ENCODE data around the gene PLOD1. TPM values are rescaled to one million over a fixed set of nuclear protein-coding genes. Genes with fewer than 3 reads are reported as not detected.
A peak's percentile ranks its signal among the peaks of the same experiment; 100 is the strongest.
"Not testable (repeated sequence)": the region's sequence is repeated elsewhere in the genome, so short reads cannot be mapped to it uniquely, and the experiment has no call there.

The PLOD1 gene
- total RNA-seq, 4 donors from 2014 or later, result 23.9 to 66.5 (median 54.8) TPM

DNA sequence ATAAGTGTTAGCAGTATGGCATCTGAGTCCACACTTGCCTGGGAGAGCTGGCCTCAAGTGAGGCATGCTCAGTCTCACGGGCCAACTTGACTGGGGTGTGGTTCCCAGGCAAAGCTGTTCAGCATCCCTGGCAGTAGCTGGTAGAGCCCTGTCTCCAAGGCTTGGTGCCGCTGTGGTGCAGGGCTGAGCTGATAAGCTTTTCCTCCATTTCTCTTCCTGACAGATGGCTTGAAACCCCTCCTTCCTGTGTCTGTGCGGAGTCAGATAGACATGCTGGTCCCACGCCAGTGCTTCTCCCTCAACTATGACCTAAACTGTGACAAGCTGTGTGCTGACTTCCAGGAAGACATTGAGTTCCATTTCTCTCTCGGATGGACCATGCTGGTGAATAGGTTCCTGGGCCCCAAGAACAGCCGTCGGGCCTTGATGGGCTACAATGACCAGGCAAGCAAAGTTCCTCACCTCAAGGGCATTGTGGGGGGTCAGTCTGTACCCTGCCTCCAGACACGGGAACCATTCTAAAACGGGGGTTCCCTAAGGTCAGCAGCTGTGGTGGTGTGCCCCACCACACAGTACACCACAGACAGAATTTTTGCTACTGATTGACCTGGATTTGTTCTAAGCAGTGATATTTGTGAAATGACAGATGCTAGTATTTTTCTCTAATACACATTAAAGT, 71.1 kb downstream of the PLOD1 start:
- no peak for TF ChIP-seq POLR2A (IDR thresholded peaks at IDR 0.05)
- TF ChIP-seq, protein P1, sequence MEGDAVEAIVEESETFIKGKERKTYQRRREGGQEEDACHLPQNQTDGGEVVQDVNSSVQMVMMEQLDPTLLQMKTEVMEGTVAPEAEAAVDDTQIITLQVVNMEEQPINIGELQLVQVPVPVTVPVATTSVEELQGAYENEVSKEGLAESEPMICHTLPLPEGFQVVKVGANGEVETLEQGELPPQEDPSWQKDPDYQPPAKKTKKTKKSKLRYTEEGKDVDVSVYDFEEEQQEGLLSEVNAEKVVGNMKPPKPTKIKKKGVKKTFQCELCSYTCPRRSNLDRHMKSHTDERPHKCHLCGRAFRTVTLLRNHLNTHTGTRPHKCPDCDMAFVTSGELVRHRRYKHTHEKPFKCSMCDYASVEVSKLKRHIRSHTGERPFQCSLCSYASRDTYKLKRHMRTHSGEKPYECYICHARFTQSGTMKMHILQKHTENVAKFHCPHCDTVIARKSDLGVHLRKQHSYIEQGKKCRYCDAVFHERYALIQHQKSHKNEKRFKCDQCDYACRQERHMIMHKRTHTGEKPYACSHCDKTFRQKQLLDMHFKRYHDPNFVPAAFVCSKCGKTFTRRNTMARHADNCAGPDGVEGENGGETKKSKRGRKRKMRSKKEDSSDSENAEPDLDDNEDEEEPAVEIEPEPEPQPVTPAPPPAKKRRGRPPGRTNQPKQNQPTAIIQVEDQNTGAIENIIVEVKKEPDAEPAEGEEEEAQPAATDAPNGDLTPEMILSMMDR (IDR thresholded peaks at IDR 0.05 in 4 of 5, conservative IDR thresholded peaks at IDR 0.05 in 1 of 5), result no peak

DNA sequence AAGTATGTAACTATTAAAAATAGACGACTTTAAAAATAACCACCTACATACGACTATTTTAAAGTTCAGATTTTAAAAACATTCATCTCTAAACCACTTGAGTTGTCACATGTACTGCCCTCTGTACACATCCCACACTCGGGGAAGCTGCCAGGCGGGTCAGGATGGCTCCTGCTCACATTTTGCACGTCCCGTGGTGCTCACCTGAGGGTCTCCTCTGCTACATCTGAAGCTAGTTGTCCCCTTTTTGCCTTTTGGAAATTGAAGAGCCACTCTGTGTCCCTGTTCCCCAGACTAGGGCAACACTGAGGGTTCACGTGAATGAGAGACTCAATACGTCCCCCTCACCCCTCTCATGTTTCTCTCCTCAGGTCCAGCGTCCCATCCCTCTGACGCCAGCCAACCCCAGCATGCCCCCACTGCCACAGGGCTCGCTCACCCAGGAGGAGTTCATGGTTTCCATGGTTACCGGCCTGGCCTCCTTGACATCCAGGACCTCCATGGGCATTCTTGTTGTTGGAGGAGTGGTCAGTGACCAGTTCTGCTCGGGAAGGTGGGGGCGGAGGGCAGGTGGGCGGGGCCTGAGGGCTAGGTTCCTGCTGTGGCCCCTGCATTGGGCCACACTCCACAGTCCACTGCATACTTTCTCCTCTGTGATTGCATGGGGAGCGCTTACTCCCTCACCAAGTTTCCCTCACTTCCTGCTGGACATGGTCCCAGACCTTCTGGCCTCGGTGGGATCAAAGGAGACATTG, 71.8 kb downstream of the PLOD1 start:
- H3K27ac ChIP-seq, result no peak overlapping the region
- no peaks in the 10 kb centered on the region for H3K4me1 ChIP-seq
- no peak for DNase-seq
- peaks cover 10 to 87% of the 10 kb centered on the region in 2 donors for H3K36me3 ChIP-seq
- no peak overlapping the region for H3K4me3 ChIP-seq
- H3K27me3 ChIP-seq, result no peaks in the 10 kb centered on the region
- no peaks in the 10 kb centered on the region for H3K9me3 ChIP-seq
- TF ChIP-seq POLR2A (IDR thresholded peaks at IDR 0.05), result no peak
- TF ChIP-seq, protein P1 (IDR thresholded peaks at IDR 0.05 in 4 of 5, conservative IDR thresholded peaks at IDR 0.05 in 1 of 5), result no peak
- ATAC-seq, result no peak
- in situ Hi-C loops (cut with MboI; ENCODE audit: low sequenced_read_pairs in 4 of 4) (no loop called here), intact Hi-C loops (cut with DNase I; ENCODE audit: low total_unique reads) (no loop called here)

More for the DNA sequence above, 71.1 kb downstream of the PLOD1 start:
- intact Hi-C loops (cut with DNase I; ENCODE audit: low total_unique reads) (no loop called here), in situ Hi-C loops (cut with MboI; ENCODE audit: low sequenced_read_pairs in 4 of 4) (no loop called here)
- H3K4me1 ChIP-seq, result no peaks in the 10 kb centered on the region
- no peak for ATAC-seq
- no peaks in the 10 kb centered on the region for H3K9me3 ChIP-seq
- H3K4me3 ChIP-seq, result no peak overlapping the region
- no peak for DNase-seq
- H3K36me3 ChIP-seq, result peaks cover 10 to 87% of the 10 kb centered on the region in 2 donors
- H3K27me3 ChIP-seq, result no peaks in the 10 kb centered on the region
- peak overlapping the region in 3 of 4 donors; percentile 22 to 44 (median 37) for H3K27ac ChIP-seq

DNA sequence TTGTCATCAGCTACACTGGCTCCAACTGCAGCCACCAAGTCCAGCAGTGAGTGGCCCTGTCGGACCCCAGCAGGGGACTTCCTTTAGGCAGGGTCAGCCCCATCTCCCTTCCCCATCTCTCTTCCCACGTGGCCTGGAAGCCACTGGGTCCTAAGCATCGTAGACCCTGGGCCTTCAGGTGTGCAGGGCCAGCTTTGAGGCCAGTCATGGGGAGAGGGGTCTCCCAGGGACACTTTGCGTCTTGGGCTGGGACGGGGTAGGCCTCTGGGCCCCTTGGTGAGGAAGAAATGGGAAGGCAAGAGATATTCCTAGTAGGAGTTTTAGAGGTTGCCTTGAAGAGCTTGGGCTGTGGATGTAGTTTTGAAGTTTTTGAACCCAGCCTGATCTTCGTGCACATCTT, 72.7 kb downstream of the PLOD1 start:
- DNase-seq (no peak), ATAC-seq (no peak)
- Histone ChIP-seq H3K4me1 (peaks cover under 1 to 2% of the 10 kb centered on the region in 2 donors), H3K4me3 (no peak overlapping the region), H3K27ac (no peak overlapping the region), H3K9me3 (no peaks in the 10 kb centered on the region), H3K27me3 (no peaks in the 10 kb centered on the region), H3K36me3 (peaks cover 7 to 87% of the 10 kb centered on the region in 2 donors)
- intact Hi-C loops (cut with DNase I; ENCODE audit: low total_unique reads), result no loop called here
- in situ Hi-C loops (cut with MboI; ENCODE audit: low sequenced_read_pairs in 4 of 4), result no loop called here
- no peak for TF ChIP-seq POLR2A (IDR thresholded peaks at IDR 0.05)
- TF ChIP-seq, protein P1 (IDR thresholded peaks at IDR 0.05 in 4 of 5, conservative IDR thresholded peaks at IDR 0.05 in 1 of 5), result no peak

DNA sequence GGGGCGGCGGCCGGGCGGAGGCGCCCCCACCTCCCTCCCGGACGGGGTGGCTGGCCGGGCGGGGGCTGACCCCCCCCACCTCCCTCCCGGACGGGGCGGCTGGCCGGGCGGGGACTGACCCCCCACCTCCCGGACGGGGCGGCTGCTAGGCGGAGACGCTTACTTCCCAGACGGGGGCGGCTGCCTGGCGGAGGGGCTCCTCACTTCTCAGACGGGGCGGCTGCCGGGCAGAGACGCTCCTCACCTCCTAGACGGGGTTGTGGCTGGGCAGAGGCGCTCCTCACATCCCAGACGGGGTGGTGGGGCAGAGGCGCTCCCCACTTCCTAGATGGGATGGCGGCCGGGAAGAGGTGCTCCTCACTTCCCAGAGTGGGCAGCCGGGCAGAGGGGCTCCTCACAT, 73.8 kb downstream of the PLOD1 start:
- Histone ChIP-seq H3K4me1 (peaks cover 12 to 13% of the 10 kb centered on the region in 2 donors), H3K36me3 (peaks cover 7 to 76% of the 10 kb centered on the region in 2 donors)
- H3K27me3 ChIP-seq; in situ Hi-C loops (cut with MboI; ENCODE audit: low sequenced_read_pairs in 4 of 4); H3K4me3 ChIP-seq; H3K9me3 ChIP-seq; ATAC-seq; intact Hi-C loops (cut with DNase I; ENCODE audit: low total_unique reads); DNase-seq; H3K27ac ChIP-seq: not testable (repeated sequence)

DNA sequence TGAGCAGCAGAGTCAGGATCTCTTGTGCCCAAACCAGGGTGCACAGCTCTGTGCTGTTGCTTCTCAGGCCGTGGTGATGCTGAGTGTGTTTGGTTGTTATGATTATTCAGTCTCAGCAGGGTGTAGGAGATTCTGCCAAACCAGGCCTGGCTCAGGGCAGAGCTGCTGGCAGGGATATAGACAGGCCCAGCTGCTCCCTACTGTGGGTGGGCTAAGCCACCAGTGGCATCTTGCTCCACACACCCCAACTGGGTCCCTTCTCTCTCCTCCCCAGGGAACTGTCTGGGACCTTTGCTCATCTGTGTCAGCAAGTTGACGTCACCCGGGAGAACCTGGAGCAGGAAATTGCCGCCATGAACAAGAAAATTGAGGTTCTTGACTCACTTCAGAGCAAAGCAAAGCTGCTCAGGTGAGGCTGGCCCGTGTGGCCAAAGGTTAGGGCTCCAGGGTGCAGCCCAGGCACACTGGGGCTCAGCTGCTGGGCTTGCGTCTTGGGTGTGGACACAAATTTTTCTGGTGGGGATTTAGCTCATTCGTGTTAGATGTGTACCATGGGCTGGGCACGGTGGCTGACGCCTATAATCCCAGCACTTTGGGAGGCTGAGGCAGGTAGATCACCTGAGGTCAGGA, 74.9 kb downstream of the PLOD1 start:
- no peak for ATAC-seq

More for the DNA sequence above, 74.9 kb downstream of the PLOD1 start:
- no peaks in the 10 kb centered on the region for H3K27me3 ChIP-seq
- H3K4me3 ChIP-seq, result no peak overlapping the region
- DNase-seq, result no peak
- peaks cover 7 to 65% of the 10 kb centered on the region in 2 donors for H3K36me3 ChIP-seq
- in situ Hi-C loops (cut with MboI; ENCODE audit: low sequenced_read_pairs in 4 of 4) (no loop called here), intact Hi-C loops (cut with DNase I; ENCODE audit: low total_unique reads) (no loop called here)
- H3K4me1 ChIP-seq, result peaks cover 18 to 21% of the 10 kb centered on the region in 2 donors
- H3K9me3 ChIP-seq, result no peaks in the 10 kb centered on the region
- TF ChIP-seq, protein P1 (IDR thresholded peaks at IDR 0.05 in 4 of 5, conservative IDR thresholded peaks at IDR 0.05 in 1 of 5), result no peak
- no peak for TF ChIP-seq POLR2A (IDR thresholded peaks at IDR 0.05)
- H3K27ac ChIP-seq, result no peak overlapping the region

Measured in gastrocnemius medialis (tissue), 4 donors.